Measurements from ENCODE around the gene KCNAB2.
"Not testable (repeated sequence)": the region's sequence is repeated elsewhere in the genome, so short reads cannot be mapped to it uniquely, and the experiment has no call there.

The KCNAB2 gene

GRCh38 chr1:6059866-6060265 lies 14.2 kb downstream of the KCNAB2 start:
- no peak for DNase-seq

GRCh38 chr1:6062670-6063069 lies 17.0 kb downstream of the KCNAB2 start:
- no peak for DNase-seq

GRCh38 chr1:6063532-6064053 lies 17.9 kb downstream of the KCNAB2 start:
- not testable (repeated sequence) for DNase-seq

GRCh38 chr1:6065093-6065858 lies 19.6 kb downstream of the KCNAB2 start:
- DNase-seq, result no peak

GRCh38 chr1:6066680-6067079 lies 21.0 kb downstream of the KCNAB2 start:
- DNase-seq, result no peak

- DNase-seq, result no peak
Measured at GRCh38 chr1:6068073-6068472, 22.4 kb downstream of the KCNAB2 start.

GRCh38 chr1:6068932-6069331 lies 23.2 kb downstream of the KCNAB2 start:
- DNase-seq, result no peak

- DNase-seq, result no peak
Measured at GRCh38 chr1:6069573-6069972, 23.9 kb downstream of the KCNAB2 start.

GRCh38 chr1:6070450-6070974 lies 24.8 kb downstream of the KCNAB2 start:
- DNase-seq, result no peak

GRCh38 chr1:6071219-6071618 lies 25.5 kb downstream of the KCNAB2 start:
- no peak for DNase-seq

- no peak for DNase-seq
Measured at GRCh38 chr1:6072774-6073479, 27.2 kb downstream of the KCNAB2 start.

- no peak for DNase-seq
Measured at GRCh38 chr1:6073480-6074053, 27.9 kb downstream of the KCNAB2 start.

GRCh38 chr1:6074192-6074901 lies 28.7 kb downstream of the KCNAB2 start:
- DNase-seq, result no peak

- peak; percentile 14 for DNase-seq
Measured at GRCh38 chr1:6075748-6076147, 30.1 kb downstream of the KCNAB2 start.

- DNase-seq, result not testable (repeated sequence)
Measured at GRCh38 chr1:6077061-6077460, 31.4 kb downstream of the KCNAB2 start.

- no peak for DNase-seq
Measured at GRCh38 chr1:6077506-6077905, 31.8 kb downstream of the KCNAB2 start.

GRCh38 chr1:6077919-6078318 lies 32.2 kb downstream of the KCNAB2 start:
- DNase-seq, result no peak

- no peak for DNase-seq
Measured at GRCh38 chr1:6080469-6080868, 34.8 kb downstream of the KCNAB2 start.

GRCh38 chr1:6081901-6082300 lies 36.2 kb downstream of the KCNAB2 start:
- no peak for DNase-seq

GRCh38 chr1:6082430-6082971 lies 36.8 kb downstream of the KCNAB2 start:
- peak; percentile 30 for DNase-seq

GRCh38 chr1:6083385-6083784 lies 37.7 kb downstream of the KCNAB2 start:
- no peak for DNase-seq

- DNase-seq, result no peak
Measured at GRCh38 chr1:6083801-6084446, 38.2 kb downstream of the KCNAB2 start.
